T-helper 22 cell (primary cell): Measurements from ENCODE around the gene TSGA10IP.
"Not testable (repeated sequence)": the region's sequence is repeated elsewhere in the genome, so short reads cannot be mapped to it uniquely, and the experiment has no call there.

Source experiments
- DNase-seq: peaks from one replicate; pipeline ENCODE4 v3.0.0-alpha.2; 2020; ENCODE audit warnings: low read depth

TSGA10IP gene

DNA sequence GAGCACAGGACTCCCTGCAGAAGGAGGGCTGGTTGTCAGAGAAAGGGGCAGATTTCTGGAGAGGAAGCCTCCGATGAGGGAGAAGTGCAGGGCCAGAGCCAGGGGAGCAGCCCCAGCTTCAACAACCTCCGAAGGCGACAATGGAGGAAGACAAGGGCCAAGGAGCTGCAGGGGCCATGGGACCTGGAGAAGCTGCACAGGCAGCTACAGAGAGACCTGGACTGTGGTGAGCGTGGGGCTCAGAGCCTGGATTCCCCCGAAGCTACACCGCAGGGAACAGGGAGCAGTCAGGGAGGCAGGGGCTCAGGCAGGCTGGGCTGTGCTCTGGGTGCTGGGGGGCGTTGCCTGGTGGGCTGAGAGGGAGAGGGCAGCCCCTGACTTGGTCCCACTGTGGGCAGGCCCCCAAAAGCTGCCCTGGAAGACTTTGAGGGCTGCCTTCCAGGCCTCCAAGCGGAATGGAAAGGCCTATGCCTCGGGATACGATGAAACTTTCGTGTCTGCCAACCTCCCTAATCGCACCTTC lies 2.4 kb downstream of the TSGA10IP start:
- no peak for DNase-seq

DNA sequence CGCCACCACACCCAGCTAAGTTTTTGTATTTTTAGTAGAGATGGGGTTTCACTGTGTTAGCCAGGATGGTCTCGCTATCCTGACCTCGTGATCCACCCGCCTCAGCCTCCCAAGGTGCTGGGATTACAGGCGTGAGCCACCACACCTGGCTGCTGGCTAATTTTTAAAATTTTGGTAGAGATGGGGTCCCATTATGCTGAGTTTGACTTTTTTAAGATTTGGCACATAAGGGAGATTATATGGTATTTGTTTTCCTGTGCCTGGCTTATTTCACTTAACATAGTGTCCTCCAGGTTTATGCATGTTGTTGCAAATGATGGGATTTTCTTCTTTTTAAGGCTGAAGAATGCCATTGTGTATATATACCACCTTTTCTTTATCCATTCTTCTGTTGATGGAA lies 5.4 kb downstream of the TSGA10IP start:
- not testable (repeated sequence) for DNase-seq

DNA sequence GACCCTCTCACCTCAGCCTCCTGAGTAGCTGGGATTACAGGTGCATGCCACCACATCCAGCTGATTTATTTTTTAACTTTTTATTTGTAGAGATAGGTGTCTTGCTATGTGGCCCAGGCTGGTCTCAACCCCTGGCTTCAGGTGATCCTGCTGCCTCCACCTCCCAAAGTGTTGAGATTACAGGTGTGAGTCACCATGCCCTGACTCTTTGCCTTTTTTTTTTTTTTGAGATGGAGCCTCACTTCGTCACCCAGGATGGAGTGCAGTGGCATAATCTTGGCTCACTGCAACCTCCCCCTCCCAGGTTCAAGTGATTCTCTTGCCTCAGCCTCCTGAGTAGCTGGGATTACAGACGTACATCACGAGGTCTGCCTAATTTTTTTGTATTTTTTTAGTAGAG lies 6.4 kb downstream of the TSGA10IP start:
- not testable (repeated sequence) for DNase-seq

DNA sequence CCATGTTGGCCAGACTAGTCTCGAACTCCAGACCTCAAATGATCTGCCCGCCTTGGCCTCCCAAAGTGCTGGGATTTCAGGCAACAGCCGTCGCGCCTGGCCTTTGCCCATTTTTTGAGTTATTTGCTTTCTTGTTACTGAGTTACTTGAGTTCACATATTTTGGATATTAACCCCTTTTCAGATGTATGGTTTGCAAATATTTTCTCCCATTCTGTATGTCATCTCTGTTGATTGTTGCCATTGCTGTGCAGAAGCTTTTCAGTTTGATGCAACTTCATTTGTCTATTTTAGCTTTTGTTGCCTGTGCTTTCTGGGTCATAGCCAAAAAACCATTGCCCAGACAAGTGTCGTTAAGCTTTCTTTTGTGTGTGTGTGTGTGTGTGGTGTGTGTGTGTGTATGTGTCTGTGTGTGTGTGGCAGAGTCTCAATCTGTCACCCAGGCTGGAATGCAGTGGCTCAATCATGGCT lies 6.8 kb downstream of the TSGA10IP start:
- no peak for DNase-seq

- DNase-seq = no peak
These were observed 8.2 kb downstream of the TSGA10IP start for GRCh38 chr11:65953471-65953870.

- no peak for DNase-seq
These were observed 9.5 kb downstream of the TSGA10IP start for GRCh38 chr11:65954771-65955170.

GRCh38 chr11:65958291-65958690 lies 13.0 kb downstream of the TSGA10IP start:
- DNase-seq = no peak

DNA sequence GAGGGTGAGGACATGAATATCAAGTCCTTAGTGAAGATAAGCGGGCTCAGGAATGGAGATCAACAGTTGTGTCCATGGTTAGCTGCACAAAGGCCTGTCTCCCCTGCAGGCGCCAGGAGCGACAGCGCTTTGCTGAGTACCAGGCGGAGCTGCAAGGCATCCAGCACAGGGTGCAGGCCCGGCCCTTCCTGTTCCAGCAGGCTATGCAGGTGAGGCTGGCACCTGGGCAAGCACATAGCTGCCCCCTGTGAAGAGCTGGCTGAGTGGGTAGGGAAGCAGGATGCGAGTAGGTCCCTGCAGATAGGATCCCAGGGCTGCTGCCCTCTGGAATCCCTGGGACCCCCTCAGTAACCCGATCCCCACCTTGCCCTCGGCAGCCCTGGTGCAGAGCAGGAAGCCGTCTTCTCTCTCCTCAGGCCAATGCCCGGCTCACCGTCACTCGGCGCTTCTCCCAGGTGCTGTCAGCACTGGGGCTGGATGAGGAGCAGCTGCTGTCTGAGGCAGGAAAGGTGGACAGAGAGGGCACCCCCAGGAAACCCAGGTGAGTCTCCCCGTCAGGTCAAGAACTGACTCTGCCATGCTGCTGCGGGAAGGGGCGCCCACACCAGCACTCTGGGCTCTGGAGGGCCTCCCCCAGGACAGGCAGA lies 13.6 kb downstream of the TSGA10IP start:
- DNase-seq = no peak

GRCh38 chr11:65960824-65961266 lies 15.6 kb downstream of the TSGA10IP start:
- DNase-seq = no peak

DNA sequence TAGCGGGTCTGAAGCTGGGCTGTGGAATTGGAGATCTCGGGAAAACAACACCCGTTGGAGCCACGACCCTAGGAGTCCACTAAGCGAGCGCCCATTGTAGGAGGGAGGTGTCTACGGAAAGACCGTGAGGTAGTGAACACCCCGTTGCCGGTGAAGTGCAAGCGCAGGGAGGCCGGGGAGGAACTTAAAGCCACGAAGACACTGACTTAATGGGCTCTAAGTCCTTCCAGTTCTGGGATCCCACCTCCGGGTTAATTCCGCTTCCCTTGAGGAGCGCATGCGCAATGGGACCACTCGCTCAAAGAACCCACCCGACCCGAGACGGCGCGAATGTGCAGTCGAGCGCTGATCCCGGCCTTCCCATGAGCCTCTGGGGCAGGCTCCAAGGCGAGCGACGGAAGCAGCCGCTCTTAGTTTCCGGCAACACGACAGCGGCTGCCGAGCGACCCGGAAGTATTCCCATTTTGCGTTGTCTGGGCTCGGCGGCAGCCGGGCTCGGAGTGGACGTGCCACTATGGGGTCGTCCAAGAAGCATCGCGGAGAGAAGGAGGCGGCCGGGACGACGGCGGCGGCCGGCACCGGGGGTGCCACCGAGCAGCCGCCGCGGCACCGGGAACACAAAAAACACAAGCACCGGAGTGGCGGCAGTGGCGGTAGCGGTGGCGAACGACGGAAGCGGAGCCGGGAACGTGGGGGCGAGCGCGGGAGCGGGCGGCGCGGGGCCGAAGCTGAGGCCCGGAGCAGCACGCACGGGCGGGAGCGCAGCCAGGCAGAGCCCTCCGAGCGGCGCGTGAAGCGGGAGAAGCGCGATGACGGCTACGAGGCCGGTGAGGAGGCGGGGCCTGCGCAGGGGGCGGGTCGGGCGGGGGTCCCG lies 16.2 kb downstream of the TSGA10IP start, which contains the start of gene SART1:
SART1 (plus strand) TSS at position 468 of the 874 bp plus-strand sequence; CDS start at position 515, 47 bp downstream.
- DNase-seq = peak; percentile 98

DNA sequence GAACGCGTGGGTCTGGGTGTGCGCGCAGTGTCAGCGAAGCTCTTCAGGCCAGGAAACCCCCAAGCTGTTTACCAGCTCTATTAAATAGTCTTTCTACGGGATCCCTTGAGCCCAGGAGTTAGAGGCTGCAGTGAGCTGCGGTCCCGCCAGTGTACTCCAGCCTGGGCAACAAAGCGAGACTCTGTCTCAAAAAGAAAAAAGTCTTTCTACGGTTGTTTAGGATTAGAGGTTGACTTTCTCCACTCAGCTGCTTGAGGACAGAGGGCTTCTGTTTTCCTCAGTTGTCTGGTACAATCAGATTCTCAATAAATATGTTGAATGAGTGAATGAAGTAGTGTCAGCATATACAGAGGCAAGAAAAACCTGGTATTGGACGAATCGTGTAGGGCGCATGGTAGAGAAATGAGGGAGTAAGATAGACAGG lies 16.9 kb downstream of the TSGA10IP start:
- DNase-seq = no peak

- no peak for DNase-seq
These were observed 19.6 kb downstream of the TSGA10IP start for GRCh38 chr11:65964906-65965305.

DNA sequence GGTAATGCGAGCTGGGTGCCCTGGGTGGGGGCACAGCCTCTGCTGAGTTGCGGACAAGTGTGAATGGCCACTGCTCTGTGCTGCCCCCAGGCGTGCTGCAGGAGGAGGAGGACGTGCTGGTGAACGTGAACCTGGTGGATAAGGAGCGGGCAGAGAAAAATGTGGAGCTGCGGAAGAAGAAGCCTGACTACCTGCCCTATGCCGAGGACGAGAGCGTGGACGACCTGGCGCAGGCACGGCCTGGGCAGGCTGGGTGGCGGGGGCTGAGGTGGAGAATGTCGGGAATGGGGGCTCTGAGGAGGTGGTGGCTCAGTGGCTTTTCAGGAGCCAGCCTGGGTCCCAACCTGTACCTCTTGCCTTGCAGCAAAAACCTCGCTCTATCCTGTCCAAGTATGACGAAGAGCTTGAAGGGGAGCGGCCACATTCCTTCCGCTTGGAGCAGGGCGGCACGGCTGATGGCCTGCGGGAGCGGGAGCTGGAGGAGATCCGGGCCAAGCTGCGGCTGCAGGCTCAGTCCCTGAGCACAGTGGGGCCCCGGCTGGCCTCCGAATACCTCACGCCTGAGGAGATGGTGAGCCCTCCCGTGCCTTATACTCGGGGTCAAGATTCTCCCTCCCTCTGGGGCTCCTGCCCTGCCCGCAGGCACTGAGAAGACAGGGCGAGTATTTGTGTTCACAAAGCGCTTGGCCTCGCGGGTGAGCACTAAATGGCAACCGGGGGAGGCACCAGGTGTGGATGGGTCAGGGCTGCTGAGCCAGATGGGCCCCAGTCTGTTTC lies 20.9 kb downstream of the TSGA10IP start:
- no peak for DNase-seq

- no peak for DNase-seq
These were observed 22.2 kb downstream of the TSGA10IP start for GRCh38 chr11:65967329-65967934.

- DNase-seq = no peak
These were observed 23.6 kb downstream of the TSGA10IP start for GRCh38 chr11:65968600-65969482.

GRCh38 chr11:65972116-65972515 lies 26.8 kb downstream of the TSGA10IP start:
- DNase-seq = no peak

GRCh38 chr11:65973439-65974110 lies 28.3 kb downstream of the TSGA10IP start:
- no peak for DNase-seq

- no peak for DNase-seq
These were observed 30.5 kb downstream of the TSGA10IP start for GRCh38 chr11:65975771-65976170.

DNA sequence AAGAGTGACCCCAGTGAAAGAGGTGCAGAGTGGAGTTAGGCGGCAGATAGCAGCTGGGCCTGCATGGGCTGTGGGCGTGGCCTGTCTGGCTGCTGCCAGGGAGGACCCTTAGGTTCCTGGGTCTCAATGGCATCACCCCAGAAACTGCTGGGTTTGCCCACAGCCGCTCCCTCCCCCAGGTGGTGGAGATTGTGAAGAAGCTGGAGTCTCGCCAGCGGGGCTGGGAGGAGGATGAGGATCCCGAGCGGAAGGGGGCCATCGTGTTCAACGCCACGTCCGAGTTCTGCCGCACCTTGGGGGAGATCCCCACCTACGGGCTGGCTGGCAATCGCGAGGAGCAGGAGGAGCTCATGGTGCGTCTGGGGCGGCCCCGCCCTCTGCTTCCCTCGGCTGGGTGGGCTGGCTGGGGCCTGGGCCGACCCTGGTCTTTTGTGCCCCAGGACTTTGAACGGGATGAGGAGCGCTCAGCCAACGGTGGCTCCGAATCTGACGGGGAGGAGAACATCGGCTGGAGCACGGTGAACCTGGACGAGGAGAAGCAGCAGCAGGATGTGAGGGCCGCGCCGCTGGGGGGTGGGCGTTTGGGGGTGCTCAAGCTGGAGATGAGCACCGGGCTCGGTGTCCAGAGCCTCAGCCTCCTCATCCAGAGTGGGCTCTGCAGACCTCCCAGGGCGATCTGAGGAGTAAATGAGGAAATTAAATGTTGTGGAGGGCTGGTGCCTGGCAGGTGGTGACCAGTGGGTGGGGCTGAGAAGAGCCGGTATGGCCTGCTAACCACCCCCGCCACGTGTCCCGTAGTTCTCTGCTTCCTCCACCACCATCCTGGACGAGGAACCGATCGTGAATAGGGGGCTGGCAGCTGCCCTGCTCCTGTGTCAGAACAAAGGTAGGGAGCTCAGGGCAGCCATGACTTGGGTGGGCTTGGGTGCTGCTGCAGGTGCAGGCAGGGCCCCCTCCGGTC lies 31.2 kb downstream of the TSGA10IP start:
- DNase-seq = no peak
